Dermis blood vessel endothelial cell (primary cell): ENCODE results near the gene TXNRD2. TPM values are rescaled to one million over a fixed set of nuclear protein-coding genes. Genes with fewer than 3 reads are reported as not detected.
"Not testable (repeated sequence)": the region's sequence is repeated elsewhere in the genome, so short reads cannot be mapped to it uniquely, and the experiment has no call there.

Experiments used
- DNase-seq: peaks from one replicate; pipeline ENCODE4 v3.0.0; 2010
- total RNA-seq: library from RNA; depleted of rRNA; stranded (reverse); fragments of >200 nt; gene quantifications from 2 replicates; pipeline ENCODE4 v1.2.3, GENCODE V29; 2014

The TXNRD2 gene
- total RNA-seq, 1 donor from 2014 or later, result 81.9 TPM

GRCh38 chr22:19886605-19887255 is 54.9 kb downstream of the TXNRD2 start:
- DNase-seq, result peak; percentile 82

DNA sequence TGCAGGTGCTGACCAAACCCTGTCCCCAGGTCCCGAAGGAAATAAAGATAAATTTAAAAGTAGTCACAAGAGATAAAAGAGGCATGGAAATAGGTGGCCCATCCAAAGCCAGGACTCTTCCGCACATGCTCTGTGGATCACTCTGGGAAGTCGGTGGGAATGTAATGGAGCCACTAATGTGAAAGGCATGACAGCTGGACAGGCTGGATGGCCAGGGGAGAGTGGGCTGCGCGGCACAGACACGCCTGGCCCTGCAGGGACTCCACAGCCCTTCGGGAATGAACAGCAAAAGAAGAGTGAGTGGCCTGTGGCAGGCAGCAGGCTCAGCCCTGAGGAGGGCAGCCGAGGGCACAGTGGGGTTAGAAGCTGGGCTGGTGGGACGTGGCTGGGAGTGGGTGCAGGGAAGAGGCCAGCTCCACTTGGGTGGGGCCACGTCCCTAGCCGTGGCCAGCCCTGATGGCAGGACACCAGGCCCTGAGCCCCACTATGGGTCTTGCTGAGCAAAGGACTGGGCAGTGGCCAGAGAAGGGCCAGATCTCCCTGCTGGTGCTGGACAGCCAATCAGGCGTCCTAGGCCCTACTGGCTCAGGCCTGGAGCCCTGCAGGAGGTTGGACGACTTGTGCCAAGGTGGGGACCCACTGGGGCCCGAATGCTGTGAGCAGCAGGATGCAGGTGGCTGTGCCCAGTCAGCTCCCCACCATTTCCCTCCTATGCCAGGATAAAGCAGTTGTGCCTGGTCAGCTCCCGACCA is 55.6 kb downstream of the TXNRD2 start:
- DNase-seq, result no peak

DNA sequence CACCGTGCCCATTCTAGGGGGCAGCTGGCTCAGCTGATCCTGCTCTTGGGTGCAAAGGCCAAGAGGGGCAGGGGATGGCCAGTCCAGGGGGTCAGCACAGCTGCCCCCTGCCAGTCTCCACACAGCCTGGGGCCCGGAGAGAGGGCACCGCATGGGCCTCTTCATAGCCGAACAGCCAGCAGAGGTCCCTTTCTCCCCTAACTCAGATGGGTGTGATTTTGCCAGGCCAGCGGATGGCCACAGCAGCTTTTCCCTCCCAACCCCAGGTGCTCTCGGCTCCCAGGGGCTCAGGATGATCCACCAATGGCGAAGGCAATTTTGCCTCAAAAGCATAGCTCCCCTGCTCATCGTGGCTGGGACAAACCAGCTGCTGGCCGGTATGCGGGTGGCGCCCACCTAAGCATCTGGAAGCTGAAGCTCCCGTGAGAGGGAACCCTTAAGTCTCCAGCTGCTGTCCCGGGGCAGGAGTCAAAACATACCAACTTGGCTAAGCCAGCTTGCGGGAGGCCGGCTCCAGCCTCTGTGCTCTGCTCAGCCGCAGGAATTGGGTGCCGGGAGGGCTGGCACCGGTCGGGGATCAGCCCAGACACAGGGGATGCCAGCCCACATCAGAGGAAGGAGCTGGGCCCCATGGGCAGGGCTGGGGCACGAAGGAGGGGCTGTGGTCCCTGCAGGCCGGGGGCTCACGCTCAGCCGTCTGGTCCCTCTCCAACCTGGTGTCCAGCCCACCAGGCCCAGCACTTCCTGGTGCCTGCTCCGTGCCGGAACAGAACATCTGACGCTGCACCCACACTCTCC is 56.5 kb downstream of the TXNRD2 start:
- no peak for DNase-seq

DNA sequence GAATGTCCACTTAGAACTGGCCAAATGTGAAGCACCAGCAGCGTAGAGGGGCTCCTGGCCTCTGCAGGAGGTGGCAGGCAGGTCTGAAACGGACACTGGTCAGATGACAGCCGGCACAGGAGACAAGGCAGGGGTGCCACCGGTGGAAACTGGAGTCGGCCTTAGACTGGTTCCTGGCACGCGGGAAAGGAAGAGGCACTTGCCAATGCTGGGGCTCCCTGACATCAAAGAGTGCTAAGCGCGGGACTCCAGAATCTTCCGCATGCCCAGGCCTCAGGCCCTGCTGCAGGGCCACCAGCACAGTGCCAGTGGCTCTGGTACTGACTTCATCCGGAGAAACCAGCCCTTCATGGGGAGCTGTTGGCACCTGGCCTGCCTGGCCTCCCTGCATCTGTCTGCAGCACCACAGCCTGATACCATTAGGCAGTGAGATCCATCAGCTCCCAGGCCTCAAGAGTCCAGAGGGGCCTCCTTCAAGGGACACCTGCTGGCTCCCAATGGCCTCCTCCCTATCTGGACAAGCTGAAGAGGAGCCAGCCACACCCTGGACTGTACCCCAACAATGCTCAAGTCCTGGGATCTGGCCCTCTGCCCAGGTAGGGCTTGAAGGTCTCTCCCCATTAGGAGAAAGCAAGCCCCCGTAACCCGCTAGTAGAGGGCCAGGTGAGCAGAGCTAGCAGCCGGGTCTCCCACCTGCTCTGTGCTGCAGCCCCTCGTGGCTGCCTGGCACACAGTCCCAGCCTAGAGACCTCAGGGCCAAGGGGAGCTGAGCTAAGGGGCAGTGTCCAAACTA is 57.3 kb downstream of the TXNRD2 start:
- DNase-seq, result no peak

GRCh38 chr22:19883446-19883845 is 58.2 kb downstream of the TXNRD2 start:
- not testable (repeated sequence) for DNase-seq

DNA sequence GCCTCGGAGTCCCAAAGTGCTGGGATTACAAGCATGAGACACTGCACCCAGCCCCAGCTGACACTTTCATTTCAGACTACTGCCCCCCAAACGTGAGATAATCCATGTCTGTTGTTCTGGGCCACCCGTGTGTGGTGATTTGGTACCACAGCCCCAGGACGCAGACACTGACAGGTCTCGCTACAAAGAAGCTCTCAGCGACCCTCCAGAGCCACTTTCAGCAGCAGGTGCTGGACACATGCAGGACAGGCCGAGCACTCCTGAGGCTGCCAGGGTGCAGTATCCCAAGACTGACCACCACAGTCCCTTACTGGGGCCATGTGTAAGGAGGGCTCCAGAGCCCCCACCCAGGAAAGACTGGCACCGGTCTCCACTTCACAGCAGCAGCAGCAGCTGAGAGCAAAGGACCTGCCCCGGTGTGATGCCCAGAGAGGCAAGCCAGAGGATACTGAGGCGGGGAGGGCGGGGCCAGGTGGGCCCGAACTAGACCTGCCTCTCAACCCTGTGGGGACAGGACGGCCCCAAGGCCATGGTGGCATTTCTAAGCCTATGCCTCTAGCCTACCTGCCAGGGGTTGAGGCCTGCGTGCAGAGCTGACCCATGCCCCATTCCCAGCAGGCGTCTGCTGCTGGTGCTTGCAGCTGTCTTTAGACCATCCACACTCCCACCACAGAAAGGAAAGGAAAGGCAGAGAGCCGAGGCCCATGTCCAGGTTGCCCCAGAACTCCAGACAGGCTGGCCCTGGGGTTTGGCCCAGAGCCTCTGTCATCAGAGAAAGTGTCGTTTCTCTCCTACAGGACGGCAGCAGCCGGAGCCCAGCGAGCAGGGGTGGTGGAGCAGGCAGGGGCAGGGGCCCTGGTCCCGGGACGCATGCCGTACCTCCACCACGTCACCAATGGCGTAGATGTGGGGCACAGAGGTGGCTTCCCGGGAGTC is 58.9 kb downstream of the TXNRD2 start:
- no peak for DNase-seq

DNA sequence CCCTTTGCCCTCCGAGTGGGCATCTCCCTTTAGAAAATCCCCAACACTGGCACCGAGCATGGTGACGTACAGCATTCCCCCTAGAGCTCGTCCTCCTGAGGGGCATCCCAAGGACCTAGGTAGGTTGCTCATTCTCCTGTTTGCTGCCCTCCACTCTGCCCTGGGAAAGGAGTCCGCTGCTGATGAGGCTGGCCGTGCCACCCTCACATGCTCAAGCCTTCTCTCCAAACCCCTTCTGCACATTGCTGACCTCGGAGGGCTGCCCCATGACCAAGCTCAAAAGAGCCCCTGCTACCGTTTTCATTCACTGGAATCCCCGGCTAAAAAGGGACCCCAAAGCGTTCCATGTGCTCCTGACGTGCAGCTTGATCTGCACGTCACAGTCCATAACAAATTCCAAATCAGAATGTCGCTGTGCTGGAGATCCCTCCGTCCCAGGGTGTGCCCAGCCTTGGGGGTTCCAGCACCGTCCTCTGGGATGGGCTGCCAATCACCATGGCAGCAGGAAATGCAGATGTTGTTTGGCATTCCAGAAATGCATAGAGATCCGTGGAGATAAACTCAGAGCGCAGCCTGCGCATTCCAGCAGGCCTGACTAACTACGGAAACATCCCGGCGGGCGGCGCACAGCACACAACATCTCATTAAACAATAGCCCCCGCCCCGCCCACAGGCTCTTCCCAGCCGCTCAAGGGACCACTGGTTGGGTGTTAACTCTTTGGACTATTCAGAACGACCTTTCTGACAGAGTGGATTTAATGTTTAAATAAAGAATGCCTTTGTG is 60.6 kb downstream of the TXNRD2 start:
- peak; percentile 98 for DNase-seq

DNA sequence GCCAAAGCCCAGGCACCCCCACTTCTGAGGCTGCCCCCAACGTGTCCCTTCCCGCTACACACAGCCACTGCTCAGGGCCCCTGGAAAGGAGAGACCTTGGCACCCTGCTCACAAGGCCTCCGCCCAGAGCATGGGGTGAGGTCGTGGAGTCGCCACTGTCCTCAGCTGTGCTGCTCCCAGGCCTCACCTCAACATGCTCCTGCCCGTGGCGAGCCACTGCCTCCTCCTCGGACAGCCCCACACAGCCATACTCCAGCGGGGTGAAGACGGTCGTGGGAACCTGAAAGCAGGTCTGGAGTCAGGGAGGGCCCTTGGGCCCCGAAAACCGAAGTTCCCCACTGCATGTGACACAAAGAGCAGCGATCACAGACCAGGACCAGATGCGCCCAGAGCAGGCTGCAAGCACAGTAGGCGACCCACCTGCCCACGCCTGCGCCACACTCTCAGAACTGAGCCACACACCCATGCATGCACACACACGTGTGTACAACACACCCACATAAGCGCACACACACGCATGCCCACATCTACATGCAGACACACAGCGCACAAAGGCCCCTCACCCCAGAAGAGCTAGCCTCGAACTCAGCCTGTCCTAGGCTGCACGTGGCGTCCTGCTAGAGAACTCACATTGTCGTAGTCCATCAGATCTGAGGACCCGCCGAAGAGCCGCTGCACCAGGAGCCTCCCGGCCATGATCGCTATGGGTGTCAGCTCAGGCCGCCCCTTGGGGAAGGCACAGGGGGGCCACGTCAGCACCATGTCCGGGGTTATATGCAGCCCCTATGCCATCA is 61.4 kb downstream of the TXNRD2 start:
- DNase-seq, result peak; percentile 51

- no peak for DNase-seq
These were observed 62.0 kb downstream of the TXNRD2 start for GRCh38 chr22:19879643-19879991.

- no peak for DNase-seq
These were observed 62.4 kb downstream of the TXNRD2 start for GRCh38 chr22:19879246-19879570.

DNA sequence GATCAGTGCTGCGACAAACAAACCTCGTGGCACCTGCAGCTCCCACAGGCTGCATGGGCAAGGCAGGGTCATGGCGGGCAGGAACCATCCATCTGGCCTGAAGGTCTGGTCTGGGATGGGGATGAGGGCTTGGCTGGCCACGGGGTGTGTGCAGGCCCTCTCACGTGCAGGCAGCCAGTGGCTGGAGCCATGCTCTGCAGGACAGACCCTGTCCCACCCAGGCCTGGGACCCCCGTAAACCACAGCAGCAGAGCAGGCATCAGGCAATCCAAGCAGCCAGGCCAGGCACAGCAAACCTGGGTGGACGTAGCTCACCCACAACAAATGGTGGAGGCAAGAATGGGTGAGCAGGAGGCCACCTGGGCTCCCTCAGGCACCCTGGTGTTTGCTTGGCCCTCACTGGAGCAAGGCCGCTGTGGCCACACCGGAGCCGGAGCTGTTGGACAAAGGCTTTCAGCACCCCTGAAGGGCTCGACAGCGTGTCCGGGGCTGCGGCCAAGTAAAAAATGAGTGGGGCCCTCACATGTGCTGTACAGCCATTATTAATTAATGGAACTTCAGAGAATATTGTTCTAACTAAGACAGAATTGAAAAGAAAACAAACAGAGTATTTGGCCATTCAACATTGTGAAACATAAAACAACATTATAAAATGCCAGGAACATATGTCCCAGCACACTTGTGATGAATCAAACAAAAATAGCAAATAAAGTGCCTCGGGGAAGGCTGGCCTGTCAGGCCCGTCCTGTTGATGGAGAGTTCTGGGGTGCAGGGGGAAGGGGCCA is 63.0 kb downstream of the TXNRD2 start:
- DNase-seq, result no peak

DNA sequence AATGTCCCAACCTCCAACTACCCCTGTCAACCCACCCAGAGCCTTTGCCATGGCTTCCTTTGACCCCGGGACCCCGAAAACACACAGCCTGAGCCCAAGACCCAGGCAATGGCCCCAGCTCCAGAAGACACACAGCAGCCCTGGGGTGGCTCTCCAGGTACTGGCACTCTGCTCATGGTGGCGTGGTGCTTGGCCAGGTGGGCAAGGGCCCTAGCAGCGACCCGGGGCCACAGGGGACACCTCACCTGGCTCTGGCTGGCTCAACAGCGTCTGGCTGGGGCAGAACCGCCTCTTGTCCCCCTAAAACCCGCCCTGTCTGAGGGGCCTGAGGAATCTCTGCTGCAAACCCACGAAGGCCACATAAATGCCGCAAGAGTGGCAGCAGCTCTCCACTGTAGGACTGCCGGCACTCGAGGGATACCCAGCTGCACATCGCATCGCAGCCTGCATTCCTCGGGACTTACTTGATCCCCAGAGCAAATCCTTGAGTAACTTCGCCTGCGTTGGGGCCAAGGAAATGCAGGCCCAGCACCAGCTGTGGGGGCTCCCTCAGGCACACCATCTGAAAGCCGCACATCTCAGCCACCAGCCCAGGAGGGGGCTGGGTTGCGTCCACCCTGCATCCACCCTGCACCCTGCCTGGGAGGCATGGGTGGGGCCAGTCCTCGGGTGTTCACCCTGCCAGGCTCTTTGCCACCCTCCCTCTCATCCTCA is 63.8 kb downstream of the TXNRD2 start:
- DNase-seq, result peak; percentile 11

GRCh38 chr22:19876941-19877625 is 64.5 kb downstream of the TXNRD2 start:
- DNase-seq, result peak; percentile 13

- no peak for DNase-seq
These were observed 65.2 kb downstream of the TXNRD2 start for GRCh38 chr22:19876314-19876940.

- DNase-seq, result no peak
These were observed 65.9 kb downstream of the TXNRD2 start for GRCh38 chr22:19875531-19876313.

DNA sequence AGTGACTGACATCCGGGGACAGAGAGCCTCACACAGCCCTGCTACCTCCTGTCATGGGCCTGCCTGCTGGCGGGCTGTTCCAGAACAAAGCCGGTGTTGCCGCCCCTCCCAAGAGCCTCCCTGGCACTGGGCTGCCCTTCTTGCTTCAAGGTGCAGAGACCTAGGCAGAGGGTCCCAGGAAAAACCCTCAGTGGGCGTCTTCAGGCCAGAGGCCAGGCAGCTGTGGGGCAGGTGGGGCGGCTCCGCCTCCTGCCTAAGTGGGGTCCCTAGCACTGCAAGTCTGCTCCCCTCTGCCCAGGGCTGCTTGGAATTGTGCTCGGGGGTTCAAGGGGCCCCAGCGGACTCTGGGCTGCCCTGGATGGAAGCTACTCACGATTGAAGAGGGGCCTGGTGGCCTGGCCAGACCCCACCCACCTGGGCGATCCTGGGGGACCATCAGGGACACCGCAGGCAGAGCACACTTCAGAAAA is 66.5 kb downstream of the TXNRD2 start:
- DNase-seq, result no peak
